HG03025 (cell line): ENCODE data around the gene SERP1.

ENCODE experiments used
- ATAC-seq: cut with Tn5 transposase; IDR thresholded peaks from one replicate; pipeline ENCODE4 v1.9.1; 2021; ENCODE audit warnings: mild to moderate bottlenecking, moderate library complexity; ENCODE audit not compliant: unreplicated experiment, low FRiP score

Gene SERP1

GRCh38 chr3:150546226-150547044 lies at the start of gene SERP1, which contains the start of gene EIF2A:
SERP1 (minus strand) TSS chr3:150546496; CDS start chr3:150546135, 361 bp downstream.
EIF2A (plus strand) TSS chr3:150546787; CDS start chr3:150546803, 16 bp downstream.
- peak; percentile 94 for ATAC-seq

- ATAC-seq = no peak
Observed at GRCh38 chr3:150594150-150594549, 47.9 kb upstream of the SERP1 start.

- ATAC-seq = no peak
Observed at GRCh38 chr3:150589759-150590158, 43.5 kb upstream of the SERP1 start.

- no peak for ATAC-seq
Observed at GRCh38 chr3:150588027-150588830, 41.9 kb upstream of the SERP1 start.

- ATAC-seq = peak; percentile 60
Observed at GRCh38 chr3:150583028-150583427, 36.7 kb upstream of the SERP1 start.

- ATAC-seq = peak; percentile 72
Observed at GRCh38 chr3:150582620-150583019, 36.3 kb upstream of the SERP1 start.

- ATAC-seq = no peak
Observed at GRCh38 chr3:150581174-150581573, 34.9 kb upstream of the SERP1 start.

- ATAC-seq = no peak
Observed at GRCh38 chr3:150577855-150578254, 31.6 kb upstream of the SERP1 start.

GRCh38 chr3:150567328-150567727 lies 21.0 kb upstream of the SERP1 start:
- no peak for ATAC-seq

GRCh38 chr3:150564243-150564642 lies 17.9 kb upstream of the SERP1 start:
- ATAC-seq = no peak

GRCh38 chr3:150557725-150558124 lies 11.4 kb upstream of the SERP1 start:
- ATAC-seq = no peak

- no peak for ATAC-seq
Observed at GRCh38 chr3:150556792-150557191, 10.5 kb upstream of the SERP1 start.

- ATAC-seq = no peak
Observed at GRCh38 chr3:150555859-150556436, 9.7 kb upstream of the SERP1 start.

GRCh38 chr3:150547045-150547741 lies 897 bp upstream of the SERP1 start:
- ATAC-seq = no peak

GRCh38 chr3:150545419-150546225 lies 674 bp downstream of the SERP1 start:
- peak; percentile 17 for ATAC-seq

GRCh38 chr3:150544726-150545125 lies 1.6 kb downstream of the SERP1 start:
- no peak for ATAC-seq

GRCh38 chr3:150544041-150544440 lies 2.3 kb downstream of the SERP1 start:
- no peak for ATAC-seq

- ATAC-seq = no peak
Observed at GRCh38 chr3:150543531-150543930, 2.8 kb downstream of the SERP1 start.

- ATAC-seq = no peak
Observed at GRCh38 chr3:150543128-150543527, 3.2 kb downstream of the SERP1 start.

- no peak for ATAC-seq
Observed at GRCh38 chr3:150540991-150541390, 5.3 kb downstream of the SERP1 start.
